NCI-H146 (cell line): ENCODE data around the gene PLEKHJ1.
A peak's percentile ranks its signal among the peaks of the same experiment; 100 is the strongest.

Source experiments
- DNase-seq: peaks from one replicate; lab custom pipeline; 2025; lab: John Stamatoyannopoulos, UW

The PLEKHJ1 gene

GRCh38 chr19:2269244-2270156 is 33.4 kb upstream of the PLEKHJ1 start:
- DNase-seq, result peak; percentile 90

GRCh38 chr19:2268861-2269243 is 32.7 kb upstream of the PLEKHJ1 start:
- no peak for DNase-seq

GRCh38 chr19:2268480-2268830 is 32.3 kb upstream of the PLEKHJ1 start:
- DNase-seq, result no peak

- DNase-seq, result no peak
Measured at GRCh38 chr19:2266183-2266993, 30.3 kb upstream of the PLEKHJ1 start.

GRCh38 chr19:2261438-2262172 is 25.5 kb upstream of the PLEKHJ1 start:
- no peak for DNase-seq

GRCh38 chr19:2260341-2260805 is 24.2 kb upstream of the PLEKHJ1 start:
- no peak for DNase-seq

GRCh38 chr19:2259336-2259735 is 23.2 kb upstream of the PLEKHJ1 start:
- no peak for DNase-seq

GRCh38 chr19:2255982-2256685 is 20.0 kb upstream of the PLEKHJ1 start, which contains the start of gene JSRP1:
JSRP1 (minus strand) TSS chr19:2256417; CDS start chr19:2255314, 1,103 bp downstream.
- DNase-seq, result peak; percentile 87

GRCh38 chr19:2255112-2255845 is 19.1 kb upstream of the PLEKHJ1 start:
- no peak for DNase-seq

- DNase-seq, result no peak
Measured at GRCh38 chr19:2254064-2254872, 18.1 kb upstream of the PLEKHJ1 start.

- no peak for DNase-seq
Measured at GRCh38 chr19:2253106-2254063, 17.3 kb upstream of the PLEKHJ1 start.

- no peak for DNase-seq
Measured at GRCh38 chr19:2252797-2253105, 16.6 kb upstream of the PLEKHJ1 start.

- no peak for DNase-seq
Measured at GRCh38 chr19:2252055-2252796, 16.1 kb upstream of the PLEKHJ1 start.

GRCh38 chr19:2251106-2252054 is 15.3 kb upstream of the PLEKHJ1 start:
- DNase-seq, result no peak

GRCh38 chr19:2250766-2251105 is 14.6 kb upstream of the PLEKHJ1 start:
- no peak for DNase-seq

- DNase-seq, result no peak
Measured at GRCh38 chr19:2249880-2250765, 14.0 kb upstream of the PLEKHJ1 start.
